T-helper 2 cell (primary cell): Measurements from ENCODE around the gene C13orf46.
"Not testable (repeated sequence)": the region's sequence is repeated elsewhere in the genome, so short reads cannot be mapped to it uniquely, and the experiment has no call there.

Experiments
- DNase-seq, 5 experiments: peaks; one replicate each; pipeline versions ENCODE4 v3.0.0 to v3.0.0-alpha.2; 2012 to 2022

Gene C13orf46

DNA sequence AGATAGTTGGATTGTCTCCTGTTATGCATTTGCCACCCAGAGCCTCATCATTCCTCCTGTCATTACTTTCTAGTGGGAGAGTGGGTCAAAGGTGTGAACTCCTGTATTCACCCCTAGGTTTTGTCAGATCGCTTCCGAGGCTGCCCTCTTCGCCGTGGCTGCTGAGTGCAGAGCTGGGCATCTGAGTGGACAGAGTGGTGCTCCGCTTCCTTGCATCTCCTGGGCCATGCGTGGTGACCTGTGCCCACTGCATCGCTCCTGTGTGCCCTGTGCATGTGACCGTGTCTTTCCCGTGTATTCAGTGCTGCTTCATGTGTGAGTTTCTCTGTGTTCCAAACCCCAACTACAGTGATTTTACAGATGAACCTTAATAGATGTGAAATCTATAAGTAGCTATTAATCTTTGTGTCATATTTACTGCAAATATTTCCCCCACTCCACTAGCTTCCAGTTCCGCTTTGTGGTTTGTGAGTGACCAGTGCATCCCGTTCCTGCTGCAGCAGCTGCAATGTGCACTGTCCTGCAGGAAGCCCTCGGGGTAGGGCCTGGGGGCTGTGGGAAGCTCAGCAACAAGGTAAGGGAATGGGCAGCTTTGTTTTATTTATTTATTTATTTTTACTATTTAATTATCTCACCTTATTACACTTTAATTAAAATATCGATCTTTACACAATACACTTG is 53.1 kb downstream of the C13orf46 start:
- no peak for DNase-seq

- DNase-seq = no peak
Measured at GRCh38 chr13:113919761-113920559, 53.9 kb downstream of the C13orf46 start.

- DNase-seq = no peak
Measured at GRCh38 chr13:113918981-113919701, 54.7 kb downstream of the C13orf46 start.

DNA sequence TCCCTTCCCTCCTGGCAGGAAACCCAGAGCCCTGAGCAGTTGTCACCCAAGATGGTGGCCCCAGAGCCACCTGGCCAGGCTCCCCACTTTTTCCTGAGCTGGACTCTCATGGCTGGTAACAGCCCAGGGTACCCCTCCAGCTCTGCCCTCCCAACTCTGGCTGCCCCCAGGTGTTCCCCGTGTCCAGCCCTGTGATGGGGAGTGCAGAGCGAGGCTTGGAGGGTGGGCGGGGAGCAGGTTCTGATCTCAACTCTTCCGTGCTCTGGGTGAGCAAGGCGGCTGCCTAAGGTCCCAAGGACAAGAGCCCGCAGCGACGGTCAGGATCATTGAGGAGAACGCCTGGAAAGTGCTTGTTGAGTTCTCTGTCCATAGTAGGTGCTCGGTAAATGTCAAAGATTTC is 55.3 kb downstream of the C13orf46 start:
- DNase-seq = no peak

GRCh38 chr13:113917594-113918371 is 56.1 kb downstream of the C13orf46 start:
- no peak for DNase-seq

- no peak for DNase-seq
Measured at GRCh38 chr13:113917096-113917495, 56.8 kb downstream of the C13orf46 start.

GRCh38 chr13:113916330-113916815 is 57.5 kb downstream of the C13orf46 start:
- DNase-seq = no peak

DNA sequence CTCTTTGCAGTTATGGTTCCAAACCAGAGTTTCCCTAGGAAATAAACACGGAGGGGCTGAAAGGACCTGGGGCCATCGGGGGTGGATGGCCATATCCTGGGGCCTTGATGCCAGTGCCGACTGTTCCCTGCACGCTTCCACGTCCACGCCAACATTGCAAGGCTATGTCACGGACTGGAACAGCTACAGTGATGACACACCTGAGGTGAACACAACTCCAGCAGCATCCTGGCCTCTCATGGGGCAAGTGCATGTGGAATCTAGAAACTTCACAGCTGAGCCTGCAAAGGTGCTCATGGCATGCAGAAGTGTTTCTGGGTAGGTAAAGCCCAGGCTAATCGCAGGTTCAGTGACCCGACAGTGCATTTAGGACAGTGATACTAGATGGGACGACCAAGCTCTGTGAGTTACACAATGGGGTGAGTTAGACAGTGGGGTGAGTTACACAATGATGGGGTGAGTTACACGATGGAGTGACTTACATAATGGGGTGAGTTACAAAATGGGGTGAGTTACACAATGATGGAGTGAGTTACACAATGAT is 58.0 kb downstream of the C13orf46 start:
- no peak for DNase-seq

- DNase-seq = no peak
Measured at GRCh38 chr13:113915012-113915763, 58.7 kb downstream of the C13orf46 start.

GRCh38 chr13:113914333-113915011 is 59.4 kb downstream of the C13orf46 start:
- DNase-seq = no peak

DNA sequence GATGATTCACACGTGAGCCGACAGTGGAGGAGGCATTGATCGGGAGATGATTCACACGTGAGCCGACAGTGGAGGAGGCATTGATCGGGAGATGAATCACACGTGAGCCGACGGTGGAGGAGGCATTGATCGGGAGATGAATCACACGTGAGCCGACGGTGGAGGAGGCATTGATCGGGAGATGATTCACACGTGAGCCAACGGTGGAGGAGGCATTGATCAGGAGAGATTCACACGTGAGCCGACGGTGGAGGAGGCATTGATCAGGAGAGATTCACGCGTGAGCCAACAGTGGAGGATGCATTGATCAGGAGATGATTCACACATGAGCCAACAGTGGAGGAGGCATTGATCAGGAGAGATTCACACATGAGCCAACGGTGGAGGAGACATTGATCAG is 60.0 kb downstream of the C13orf46 start:
- DNase-seq = not testable (repeated sequence)

- not testable (repeated sequence) for DNase-seq
Measured at GRCh38 chr13:113913408-113913807, 60.5 kb downstream of the C13orf46 start.

GRCh38 chr13:113912596-113912995 is 61.3 kb downstream of the C13orf46 start:
- peak in 1 of 5 experiments; percentile 32 for DNase-seq

GRCh38 chr13:113907635-113908617 is 66.0 kb downstream of the C13orf46 start:
- no peak for DNase-seq

- no peak for DNase-seq
Measured at GRCh38 chr13:113906571-113906970, 67.3 kb downstream of the C13orf46 start.

GRCh38 chr13:113905942-113906341 is 67.9 kb downstream of the C13orf46 start:
- DNase-seq = no peak

DNA sequence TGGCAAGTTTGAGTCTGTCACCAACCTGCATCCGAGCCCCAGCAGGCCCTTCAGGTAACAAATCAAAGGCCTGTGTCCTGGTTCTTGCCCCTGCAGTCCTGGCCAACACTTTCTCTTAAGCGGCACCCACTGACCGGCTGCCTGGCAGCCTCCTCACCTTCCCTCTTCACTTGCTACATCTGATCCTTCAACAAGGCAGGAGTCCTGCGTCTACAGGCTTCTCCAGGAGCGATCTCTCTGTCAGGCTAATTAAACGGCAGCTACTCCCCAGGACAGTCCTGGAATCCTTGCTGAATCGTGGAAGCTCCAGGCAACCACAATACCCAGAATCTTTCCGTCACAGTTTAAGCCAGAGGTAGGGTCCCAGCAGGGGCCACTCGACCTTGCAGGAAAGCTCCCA is 68.9 kb downstream of the C13orf46 start:
- DNase-seq = no peak

- peak in 1 of 5 experiments; percentile 41 for DNase-seq
Measured at GRCh38 chr13:113904411-113904810, 69.5 kb downstream of the C13orf46 start.

- no peak for DNase-seq
Measured at GRCh38 chr13:113903912-113904311, 70.0 kb downstream of the C13orf46 start.
